Astrocyte of the cerebellum (primary cell): ENCODE measurements around the gene SLC25A53.
A peak's percentile ranks its signal among the peaks of the same experiment; 100 is the strongest.

Source experiments
- DNase-seq: peaks from one replicate; pipeline ENCODE4 v3.0.0-alpha.2; 2011; ENCODE audit warnings: low read depth
- H3K4me3 ChIP-seq: 2 replicates; pipeline ENCODE4 v1.5.1; 2011; ENCODE audit warnings: mild to moderate bottlenecking, low read depth, low read length, moderate library complexity
- CTCF ChIP-seq: IDR thresholded peaks from 2 replicates; pipeline ENCODE4 v1.5.1; 2012; ENCODE audit warnings: low read length, low read depth, moderate library complexity, mild to moderate bottlenecking; ENCODE audit errors: missing control alignments
- in situ Hi-C: cut with HindIII; loops from 2 replicates; pipeline ENCODE4 v1.10.0; 2017; ENCODE audit warnings: low sequenced_read_pairs

Gene SLC25A53

DNA sequence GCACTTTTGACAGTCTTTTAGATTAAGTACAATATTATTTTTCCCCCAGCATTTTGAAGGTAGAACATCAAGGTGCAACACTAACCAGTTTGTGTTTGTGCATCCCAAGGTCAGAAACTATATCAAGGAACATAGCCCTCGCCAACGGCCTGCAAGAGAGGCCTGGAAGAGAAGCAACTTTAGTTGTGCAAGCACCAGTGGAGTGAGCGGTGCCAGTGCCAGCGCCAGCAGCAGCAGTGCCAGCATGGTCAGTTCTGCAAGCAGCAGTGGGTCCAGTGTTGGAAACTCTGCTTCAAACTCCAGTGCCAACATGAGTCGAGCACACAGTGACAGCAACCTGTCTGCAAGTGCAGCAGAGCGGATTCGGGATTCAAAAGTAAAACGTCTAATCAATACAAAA is 31.1 kb upstream of the SLC25A53 start:
- in situ Hi-C loops, result no loop called here
- no peak for TF ChIP-seq CTCF
- no peak for DNase-seq

DNA sequence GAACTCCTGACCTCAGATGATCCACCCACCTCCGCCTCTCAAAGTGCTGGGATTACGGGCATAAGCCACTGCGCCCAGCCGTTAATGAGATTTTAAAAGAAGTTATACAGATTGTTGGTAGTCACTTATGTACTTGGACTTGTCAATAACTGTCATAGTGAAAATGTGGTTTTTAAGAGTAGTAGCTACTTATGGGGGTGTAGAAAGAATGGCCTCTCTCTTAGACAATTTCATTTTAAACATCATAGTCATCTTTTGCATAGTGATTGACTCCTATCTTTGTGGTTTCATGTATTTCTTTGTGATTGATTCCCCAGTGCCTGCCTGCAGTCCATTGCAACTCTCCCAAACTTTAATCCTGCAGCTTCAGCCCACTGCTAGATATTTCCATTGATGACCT is 26.9 kb upstream of the SLC25A53 start:
- no peak overlapping the region for H3K4me3 ChIP-seq
- no peak for TF ChIP-seq CTCF
- DNase-seq, result no peak
- in situ Hi-C loops, result no loop called here

More for the DNA sequence above, 31.1 kb upstream of the SLC25A53 start:
- no peak overlapping the region for H3K4me3 ChIP-seq

GRCh38 chrX:104173841-104174240 is 17.0 kb upstream of the SLC25A53 start:
- TF ChIP-seq CTCF, result no peak
- no peak overlapping the region for H3K4me3 ChIP-seq
- no peak for DNase-seq
- in situ Hi-C loops, result no loop called here

- in situ Hi-C loops, result no loop called here
- TF ChIP-seq CTCF, result no peak
- no peak overlapping the region for H3K4me3 ChIP-seq
- no peak for DNase-seq
These were observed 16.0 kb upstream of the SLC25A53 start for GRCh38 chrX:104172788-104173187.

GRCh38 chrX:104172121-104172520 is 15.3 kb upstream of the SLC25A53 start:
- in situ Hi-C loops, result no loop called here

GRCh38 chrX:104168127-104168526 is 11.3 kb upstream of the SLC25A53 start:
- DNase-seq, result no peak
- no peak for TF ChIP-seq CTCF
- in situ Hi-C loops, result no loop called here
- peak overlapping the region; percentile 12 for H3K4me3 ChIP-seq

More at GRCh38 chrX:104172121-104172520, 15.3 kb upstream of the SLC25A53 start:
- DNase-seq, result no peak
- H3K4me3 ChIP-seq, result no peak overlapping the region
- TF ChIP-seq CTCF, result no peak
